Activated effector memory CD4-positive, alpha-beta T cell treated with anti-CD3 and anti-CD28 coated beads, Interleukin-2, amount 50 U/mL, for 16 hours (primary cell): Measurements from ENCODE around the gene KRTAP10-5.
A peak's percentile ranks its signal among the peaks of the same experiment; 100 is the strongest.
"Not testable (repeated sequence)": the region's sequence is repeated elsewhere in the genome, so short reads cannot be mapped to it uniquely, and the experiment has no call there.

Experiments
- DNase-seq: peaks from one replicate; pipeline ENCODE4 v3.0.0-alpha.2; 2020

Gene KRTAP10-5, protein sequence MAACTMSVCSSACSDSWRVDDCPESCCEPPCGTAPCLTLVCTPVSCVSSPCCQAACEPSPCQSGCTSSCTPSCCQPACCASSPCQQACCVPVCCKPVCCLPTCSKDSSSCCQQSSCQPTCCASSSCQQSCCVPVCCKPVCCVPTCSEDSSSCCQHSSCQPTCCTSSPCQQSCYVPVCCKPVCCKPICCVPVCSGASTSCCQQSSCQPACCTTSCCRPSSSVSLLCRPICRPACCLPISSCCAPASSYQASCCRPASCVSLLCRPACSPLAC

DNA sequence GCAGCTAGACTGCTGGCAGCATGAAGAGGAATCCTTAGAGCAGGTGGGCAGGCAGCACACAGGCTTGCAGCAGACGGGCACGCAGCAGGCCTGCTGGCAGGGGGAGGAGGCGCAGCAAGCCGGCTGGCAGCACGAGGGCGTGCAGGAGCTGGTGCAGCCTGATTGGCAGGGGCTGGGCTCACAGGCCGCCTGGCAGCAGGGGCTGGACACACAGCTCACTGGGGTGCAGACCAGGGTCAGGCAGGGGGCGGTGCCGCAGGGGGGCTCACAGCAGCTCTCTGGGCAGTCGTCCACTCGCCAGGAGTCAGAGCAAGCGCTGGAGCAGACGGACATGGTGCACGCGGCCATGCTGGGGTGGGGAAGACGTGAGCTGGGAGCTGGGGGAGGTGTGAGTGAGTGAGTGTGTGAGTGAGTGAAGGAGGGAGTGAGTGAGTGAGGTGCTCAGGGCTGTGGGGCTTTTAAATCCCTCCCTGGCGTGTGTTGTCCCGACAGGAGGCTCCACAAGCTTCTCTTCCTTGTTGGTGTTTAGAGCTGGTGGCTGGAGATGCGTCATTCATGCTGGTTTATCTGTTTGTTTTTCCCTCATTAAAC, at the start of gene KRTAP10-5:
TSS of gene KRTAP10-5 (minus strand) at position 374 of the 591 bp plus-strand sequence. CDS start at position 348, 26 bp downstream.
- DNase-seq, result not testable (repeated sequence)

DNA sequence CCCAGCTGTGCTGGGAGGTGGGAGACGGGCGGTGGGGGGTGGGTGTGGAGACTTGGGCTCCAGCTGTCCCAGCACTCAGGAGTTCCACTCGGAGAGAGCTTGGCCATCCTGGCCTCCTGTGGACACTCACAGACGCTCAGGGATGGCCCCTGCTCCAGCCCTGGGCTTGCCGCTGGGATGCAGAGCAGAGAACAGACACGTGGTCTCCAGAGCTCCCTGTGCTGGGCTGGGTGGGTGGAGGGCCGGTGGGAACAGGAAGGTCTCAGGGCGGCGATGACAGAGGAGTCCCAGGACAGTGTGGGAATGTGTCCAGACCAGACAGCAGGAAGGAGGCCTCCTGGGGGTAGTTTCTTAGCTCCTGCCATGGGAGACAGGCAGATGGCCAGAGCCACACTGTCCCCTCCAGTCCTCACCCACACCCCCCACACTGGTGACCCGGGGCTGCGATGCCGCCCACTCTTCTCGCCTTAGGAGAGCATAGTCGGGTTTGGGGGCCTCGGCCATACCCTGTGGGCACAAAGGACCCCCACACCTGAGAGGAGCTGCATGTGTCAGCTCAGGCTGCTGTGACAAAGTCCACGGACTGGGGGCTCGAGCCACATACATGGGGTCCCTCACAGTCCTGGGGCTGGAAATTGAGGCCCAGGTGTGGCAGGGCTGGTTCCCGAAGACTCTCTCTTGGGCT, 48.4 kb upstream of the KRTAP10-5 start:
- DNase-seq, result no peak

DNA sequence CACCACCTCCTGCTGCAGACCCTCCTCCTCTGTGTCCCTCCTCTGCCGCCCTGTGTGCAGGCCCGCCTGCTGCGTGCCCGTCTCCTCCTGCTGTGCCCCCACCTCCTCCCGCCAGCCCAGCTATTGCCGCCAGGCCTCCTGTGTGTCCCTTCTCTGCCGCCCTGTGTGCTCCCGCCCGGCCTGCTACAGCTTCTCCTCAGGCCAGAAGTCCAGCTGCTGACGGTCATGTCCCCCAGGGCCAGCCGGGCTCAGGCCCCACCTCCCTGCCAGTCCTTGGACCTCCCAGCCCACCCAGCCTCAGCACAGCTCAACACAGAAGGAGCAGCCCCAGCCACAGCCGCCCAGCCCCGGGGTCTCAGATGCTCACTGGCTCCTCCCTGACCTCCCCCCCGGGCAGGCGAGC, 47.4 kb upstream of the KRTAP10-5 start:
- not testable (repeated sequence) for DNase-seq

DNA sequence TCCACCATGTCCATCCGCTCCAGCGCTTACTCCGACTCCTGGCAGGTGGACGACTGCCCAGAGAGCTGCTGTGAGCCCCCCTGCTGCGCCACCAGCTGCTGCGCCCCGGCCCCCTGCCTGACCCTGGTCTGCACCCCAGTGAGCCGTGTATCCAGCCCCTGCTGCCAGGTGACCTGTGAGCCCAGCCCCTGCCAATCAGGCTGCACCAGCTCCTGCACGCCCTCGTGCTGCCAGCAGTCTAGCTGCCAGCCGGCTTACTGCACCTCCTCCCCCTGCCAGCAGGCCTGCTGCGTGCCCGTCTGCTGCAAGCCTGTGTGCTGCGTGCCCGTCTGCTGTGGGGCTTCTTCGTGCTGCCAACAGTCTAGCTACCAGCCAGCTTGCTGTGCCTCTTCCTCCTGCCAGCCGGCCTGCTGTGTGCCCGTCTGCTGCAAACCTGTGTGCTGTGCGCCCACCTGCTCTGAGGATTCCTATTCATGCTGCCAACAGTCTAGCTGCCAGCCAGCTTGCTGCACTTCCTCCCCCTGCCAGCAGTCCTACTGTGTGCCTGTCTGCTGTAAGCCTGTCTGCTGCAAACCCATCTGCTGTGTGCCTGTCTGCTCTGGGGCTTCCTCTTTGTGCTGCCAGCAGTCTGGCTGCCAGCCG, 46.9 kb upstream of the KRTAP10-5 start:
- DNase-seq, result not testable (repeated sequence)

DNA sequence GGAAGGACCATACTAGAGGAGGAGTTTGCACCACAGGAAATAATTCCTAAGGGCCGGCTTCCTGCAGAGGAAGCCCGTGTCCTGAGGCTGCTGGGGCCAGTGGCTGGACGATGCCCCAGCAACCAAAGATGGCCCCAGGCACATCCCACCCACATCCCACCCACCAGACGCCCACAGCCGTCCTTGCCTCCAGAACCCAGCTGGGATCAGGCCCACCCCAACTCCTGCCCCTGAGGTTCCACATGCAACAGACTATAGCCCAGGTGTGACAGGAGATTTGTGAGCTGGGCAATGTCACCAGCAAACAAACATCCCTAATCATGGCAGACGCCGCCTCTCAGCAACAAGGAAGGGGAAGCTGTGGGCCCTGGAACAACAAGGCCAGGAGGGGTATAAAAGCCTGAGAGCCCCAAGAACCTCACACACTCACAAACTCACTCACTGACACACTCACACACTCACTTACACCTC, 46.3 kb upstream of the KRTAP10-5 start, which contains the start of gene KRTAP10-9:
TSS of gene KRTAP10-9 (plus strand) at position 421 of the 471 bp plus-strand sequence. CDS start 79 bp downstream, outside the sequence.
- DNase-seq, result no peak

DNA sequence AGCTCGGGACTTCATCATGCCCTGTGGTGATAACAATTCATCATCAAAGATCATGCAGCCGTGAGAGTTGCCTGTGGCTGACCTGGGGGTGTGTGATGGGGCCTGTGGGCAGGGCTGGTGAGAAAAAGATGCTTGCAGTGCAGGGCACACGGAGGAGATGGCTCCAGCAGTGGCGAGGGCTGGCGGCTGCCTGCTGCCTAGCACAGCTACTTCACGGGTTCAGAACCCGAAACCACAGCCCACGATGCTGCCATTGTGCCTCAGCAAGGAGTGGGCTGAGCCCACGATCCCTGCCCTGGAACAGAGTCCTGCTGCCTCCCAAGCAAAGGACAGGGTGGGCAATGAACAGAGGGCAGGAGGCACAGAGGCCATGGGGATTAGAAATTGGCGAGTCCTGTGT, 45.9 kb upstream of the KRTAP10-5 start:
- DNase-seq, result no peak

DNA sequence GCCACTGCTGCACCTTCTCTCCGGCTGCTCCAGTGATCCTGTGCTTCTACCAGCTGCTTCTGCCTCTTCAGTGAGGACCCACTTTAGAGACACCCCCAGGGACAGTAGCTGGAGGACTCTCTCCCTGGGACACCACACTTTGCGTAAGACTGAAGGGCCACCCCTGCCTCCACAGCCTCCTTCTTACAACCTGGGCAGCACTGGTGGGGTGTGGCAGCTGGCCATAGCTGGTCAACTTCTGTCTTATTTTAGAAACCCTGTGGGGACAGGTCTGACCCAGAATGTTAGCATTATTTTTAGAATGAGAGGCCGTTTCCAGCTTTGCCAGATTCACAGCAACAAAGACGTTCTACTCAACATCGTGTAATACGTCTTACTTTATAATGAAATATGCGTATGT, 45.4 kb upstream of the KRTAP10-5 start:
- DNase-seq, result no peak

DNA sequence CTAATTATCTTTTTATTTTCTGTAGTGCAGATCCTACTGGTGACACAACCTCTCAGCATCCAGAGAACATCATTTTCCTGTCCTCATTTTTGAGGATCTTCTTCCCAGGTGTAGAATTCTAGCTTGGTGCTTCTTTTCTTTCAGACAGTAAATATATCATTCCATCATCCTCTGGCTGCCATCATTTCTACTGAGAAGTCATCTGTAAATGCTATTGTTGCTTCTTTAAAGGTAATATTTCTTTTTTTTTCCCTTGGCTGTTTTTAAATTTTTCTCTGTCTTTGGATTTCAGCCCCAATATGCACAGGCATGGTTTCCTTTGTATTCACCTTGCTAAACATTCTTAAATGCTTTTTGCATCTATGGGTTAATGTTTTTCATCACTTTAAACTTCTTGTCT, 43.2 kb upstream of the KRTAP10-5 start:
- no peak for DNase-seq

DNA sequence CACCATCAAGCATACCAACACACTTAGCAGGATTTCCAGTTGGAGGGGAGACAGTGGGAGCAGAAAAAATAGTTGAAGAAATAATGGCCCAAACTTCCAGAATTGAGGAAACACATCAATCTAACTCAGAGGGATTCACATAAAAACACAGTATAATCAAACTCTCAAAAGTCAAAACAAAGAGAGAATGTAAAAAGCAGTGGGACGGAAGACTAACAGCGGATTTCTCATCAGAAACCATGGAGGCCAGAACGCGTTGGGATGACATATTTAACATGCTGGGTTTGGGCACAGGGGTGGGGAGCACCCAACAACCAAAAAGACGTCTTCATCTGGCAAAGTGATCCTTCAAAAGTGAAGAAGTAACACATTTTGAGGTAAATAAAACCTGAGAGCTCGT, 39.5 kb upstream of the KRTAP10-5 start:
- DNase-seq, result no peak

DNA sequence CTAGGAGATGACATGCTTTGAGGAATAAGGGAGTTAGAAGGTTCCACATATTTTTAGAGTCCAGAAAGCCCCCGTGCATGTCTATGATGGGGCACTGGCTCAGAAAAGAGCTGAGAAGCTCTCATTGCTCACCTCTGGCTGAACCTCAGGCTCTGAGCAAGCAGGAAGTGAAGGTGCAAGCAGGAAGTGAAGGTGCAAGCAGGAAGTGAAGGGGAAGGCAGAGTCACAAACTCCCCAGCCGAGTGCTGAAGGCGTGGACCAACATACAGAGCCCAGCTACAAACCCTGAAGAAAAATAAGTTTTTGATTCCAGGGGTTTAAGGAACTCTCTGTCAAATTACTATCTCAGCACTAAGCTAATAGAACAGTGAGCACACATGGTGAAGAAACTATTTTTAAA, 38.5 kb upstream of the KRTAP10-5 start:
- DNase-seq, result peak; percentile 86

DNA sequence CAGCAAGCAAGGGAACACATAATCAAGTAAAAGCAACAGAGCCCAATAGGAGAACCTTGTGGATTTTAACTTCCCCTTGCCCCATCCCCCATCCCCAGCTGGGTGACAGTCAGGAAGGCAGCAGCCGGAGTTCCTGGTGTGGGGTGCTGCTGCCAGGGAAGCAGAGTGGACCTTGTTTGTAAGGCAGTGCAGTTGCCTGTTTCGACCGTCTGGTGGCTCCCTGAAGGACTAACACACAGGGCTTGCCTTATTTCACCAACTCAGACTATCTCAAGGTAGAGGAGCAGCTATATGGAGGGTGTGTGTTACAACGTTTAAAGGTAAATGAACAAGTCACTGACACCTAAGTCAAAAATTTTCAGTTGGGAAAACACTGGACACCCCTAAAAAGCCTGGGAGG, 38.1 kb upstream of the KRTAP10-5 start:
- DNase-seq, result no peak

DNA sequence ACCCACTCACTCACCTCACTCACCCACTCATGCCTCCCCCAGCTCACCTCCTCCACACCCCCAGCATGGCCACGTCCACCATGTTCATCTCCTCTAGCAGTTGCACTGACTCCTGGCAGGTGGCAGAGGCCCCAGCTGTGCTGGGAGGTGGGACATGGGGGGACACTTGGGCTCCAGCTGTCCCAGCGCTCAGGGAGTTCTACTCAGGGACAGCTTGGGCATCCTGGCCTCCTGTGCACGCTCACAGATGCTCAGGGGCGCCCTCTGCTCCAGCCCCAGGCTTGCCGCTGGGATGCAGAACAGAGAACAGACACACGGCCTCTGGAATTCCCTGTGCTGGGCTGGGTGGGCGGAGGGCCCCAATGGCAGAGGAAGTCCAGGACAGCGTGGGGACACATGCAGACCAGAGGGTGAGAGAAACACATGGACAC, 36.7 kb upstream of the KRTAP10-5 start:
- no peak for DNase-seq

DNA sequence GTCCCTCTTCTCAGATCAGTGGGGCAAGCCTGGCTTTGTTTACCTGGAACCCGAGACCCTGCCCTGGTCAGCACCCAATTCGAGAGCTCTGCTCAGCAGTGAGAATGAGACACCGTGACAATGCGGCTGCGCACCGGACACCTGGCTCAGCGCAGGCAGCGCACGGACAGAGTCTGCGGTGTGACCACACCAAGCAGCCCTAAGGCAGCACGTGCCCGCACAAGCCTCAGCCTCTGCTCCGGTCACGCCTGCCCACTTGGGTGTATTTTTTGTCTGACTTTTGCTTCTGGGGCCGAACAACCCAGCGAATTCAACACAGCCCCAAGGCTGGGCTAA, 36.2 kb upstream of the KRTAP10-5 start:
- DNase-seq, result no peak

DNA sequence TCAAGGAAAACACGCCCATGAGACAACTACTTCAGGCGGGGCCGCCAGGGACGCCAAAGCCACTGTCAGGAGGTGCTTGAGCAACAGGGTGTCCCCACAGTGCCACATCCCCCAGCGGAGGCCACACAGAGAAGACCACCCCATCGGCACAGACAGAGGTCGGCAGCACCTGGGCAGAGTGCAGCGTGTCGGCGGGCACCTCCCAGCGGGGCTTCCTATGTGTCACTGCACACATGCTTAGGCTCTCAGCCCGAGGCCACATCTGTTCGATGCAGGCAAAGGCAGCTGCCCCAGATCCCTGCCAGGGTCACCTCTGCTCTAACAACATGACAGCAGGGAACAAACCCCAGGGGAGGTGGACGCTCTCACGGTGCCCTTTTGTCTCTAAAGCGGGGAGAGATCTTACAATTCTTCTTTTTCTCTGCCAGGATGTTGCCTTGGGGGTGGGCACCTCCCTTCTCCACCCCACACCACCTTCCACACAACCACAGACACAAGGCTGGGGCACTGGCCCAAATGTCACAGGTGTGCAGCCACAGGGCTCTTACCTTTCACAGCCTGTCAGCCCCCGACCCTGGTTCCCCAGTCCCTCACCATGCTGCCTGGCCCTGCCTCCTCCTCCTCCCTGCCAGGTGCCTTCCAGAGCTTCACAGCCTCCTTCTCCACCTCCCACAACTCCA, 35.6 kb upstream of the KRTAP10-5 start:
- DNase-seq, result no peak

DNA sequence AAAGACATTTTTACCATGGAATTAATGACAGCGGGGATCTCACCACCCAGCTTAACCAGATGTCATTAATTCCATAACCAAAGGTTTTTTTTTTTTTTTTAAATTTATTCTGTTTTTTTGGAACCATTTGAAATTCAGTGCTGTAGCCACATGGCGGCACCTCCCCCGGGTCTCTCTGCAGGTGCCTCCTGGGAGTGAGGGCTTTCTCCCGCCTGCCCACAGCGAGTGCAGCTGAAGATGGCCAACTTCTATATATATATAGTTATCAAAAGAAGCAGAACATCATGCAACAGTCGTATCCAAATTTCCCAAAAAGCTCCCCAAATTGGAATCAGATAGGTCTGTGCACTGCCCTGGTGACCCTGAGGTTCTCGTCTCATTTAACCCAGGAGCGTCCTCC, 35.1 kb upstream of the KRTAP10-5 start:
- no peak for DNase-seq

DNA sequence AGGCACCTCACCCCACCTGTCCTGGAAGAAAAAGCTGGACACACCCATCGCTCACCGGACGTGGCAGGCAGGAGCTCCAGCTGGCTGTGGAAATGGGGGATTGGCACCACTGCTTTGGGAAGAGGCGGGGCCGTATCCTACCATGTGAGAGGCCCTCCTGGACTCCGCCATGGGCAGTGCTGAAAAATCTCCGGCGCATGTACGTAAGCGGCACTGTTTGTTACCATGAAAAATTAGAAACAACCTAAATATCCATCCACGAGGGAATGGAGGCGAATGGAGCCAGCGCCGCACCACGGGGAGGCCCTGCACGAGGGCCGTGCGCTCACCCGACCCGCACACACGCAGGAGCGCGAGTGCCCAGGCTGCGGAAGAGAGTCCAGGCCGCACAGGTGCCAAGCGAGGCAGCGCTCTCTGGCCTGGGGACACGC, 34.6 kb upstream of the KRTAP10-5 start:
- DNase-seq, result no peak

DNA sequence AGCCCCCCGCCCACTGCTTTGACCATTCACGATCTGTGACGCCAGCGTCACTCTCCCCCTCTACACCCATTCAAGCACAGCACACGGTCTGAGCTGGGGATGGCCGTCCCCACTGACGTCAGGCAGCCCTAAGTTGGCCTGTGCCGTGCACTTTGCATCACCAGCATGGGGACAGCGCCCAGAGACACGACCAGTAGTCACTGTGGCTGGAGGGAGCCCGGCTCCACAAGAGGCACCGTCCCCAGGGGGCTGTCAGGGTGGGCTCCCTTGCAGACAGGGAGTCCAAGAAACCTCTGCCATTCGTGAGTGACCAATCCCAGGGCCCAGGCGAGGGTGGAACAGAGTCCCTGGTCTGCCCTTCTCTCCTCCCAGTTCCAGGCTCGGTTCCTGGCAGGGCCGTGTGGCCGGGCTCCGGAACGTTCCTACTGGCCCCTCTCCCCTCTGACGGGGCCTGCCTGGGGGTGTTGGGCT, 33.8 kb upstream of the KRTAP10-5 start:
- DNase-seq, result no peak

DNA sequence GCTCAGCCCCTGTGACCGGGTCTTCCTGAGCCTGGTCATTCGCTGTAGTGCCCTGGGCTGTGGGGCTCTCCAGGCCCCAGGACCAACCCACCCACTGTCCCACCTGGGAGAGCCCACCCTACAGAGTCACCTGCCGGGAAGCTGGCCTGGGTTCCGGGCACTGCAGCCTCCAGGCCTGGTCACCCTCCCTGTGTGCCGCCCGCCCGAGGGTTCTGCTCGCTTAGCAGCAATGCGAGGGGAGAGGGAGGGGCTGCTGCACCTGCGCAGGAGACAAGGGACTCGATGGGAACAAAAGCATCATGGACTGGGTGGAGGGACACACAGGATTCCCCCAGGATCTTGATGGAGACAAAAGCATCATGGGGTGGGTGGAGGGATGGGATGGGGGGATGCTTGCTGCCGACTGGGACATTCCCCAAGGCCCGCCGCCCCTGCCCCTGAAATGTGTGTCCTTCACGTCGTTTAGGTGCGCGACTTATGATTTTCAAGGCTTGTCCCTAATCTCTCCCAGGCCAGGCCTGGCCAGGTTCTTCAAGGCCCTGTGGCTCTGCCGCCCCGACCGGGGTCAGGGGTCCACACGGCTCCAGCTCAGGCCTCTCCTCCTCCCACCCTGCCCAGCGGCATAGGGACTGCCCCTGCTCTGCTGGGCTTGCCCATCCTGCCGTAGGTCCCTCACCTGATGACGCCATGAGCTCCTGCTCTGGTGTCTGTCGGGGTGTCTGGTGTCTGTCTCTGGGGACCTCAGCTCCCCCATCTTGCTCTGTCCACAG, 33.2 kb upstream of the KRTAP10-5 start:
- no peak for DNase-seq

DNA sequence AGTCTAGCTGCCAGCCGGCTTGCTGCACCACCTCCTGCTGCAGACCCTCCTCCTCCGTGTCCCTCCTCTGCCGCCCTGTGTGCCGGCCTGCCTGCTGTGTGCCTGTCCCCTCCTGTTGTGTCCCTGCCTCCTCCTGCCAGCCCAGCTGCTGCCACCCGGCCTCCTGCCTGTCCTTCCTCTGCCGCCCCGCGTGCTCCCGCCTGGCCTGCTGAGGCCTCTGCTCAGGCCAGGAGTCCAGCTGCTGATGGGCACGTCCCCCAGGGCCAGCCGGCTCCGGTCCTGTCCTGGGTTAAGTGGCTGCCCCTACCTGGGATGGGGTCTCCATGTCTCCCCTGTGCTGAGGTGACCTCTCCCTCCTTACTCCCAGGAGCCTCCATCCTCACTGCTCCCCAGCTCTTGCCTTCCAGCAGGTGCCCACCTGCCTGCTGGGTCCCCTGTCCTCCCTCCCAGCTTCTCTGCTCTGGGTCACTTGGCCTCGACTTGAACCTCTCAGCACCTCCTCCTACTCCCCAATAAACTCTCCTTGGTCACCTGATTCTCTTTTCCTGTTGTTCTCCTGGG, 32.3 kb upstream of the KRTAP10-5 start:
- DNase-seq, result no peak

DNA sequence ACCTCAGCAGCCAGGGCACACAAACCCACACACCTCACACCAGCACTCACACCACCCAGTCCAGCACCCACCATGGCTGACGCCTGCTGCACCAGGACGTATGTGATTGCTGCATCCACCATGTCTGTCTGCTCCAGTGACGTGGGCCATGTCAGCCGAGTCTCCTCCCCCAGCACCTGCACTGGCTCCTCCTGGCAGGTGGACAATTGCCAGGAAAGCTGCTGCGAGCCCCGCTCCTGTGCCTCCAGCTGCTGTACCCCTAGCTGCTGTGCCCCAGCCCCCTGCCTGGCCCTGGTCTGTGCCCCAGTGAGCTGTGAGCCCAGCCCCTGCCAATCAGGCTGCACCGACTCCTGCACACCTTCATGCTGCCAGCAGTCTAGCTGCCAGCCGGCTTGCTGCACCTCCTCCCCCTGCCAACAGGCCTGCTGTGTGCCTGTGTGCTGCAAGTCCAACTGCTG, 31.7 kb upstream of the KRTAP10-5 start, which contains the start of gene KRTAP10-8:
TSS of gene KRTAP10-8 (plus strand) at position 51 of the 458 bp plus-strand sequence. CDS start at position 73, 22 bp downstream.
- no peak for DNase-seq

DNA sequence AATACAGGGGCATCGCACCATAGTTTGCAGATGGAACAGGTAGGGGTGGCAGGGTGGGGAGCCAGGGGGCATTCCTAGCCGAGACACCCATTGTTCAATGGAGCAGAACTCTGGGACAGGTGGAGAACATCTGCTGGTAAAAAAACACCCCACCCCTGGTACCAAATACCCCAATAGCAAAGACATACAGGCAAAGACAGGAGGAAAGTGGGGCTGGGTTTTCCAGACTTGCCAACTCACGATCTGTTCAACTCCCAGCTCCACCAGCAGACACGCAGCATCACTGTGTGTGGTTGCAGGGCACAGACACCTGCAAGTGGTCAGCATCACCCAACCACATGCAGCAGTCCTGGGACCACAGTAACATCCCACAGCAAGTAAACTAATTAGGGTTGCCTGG, 31.1 kb upstream of the KRTAP10-5 start:
- no peak for DNase-seq
